Endothelial cell of umbilical vein (primary cell): ENCODE results near the gene ARHGEF16. TPM values are rescaled to one million over a fixed set of nuclear protein-coding genes. Genes with fewer than 3 reads are reported as not detected.

ENCODE experiments used
- BruUV-seq: library from RNA; stranded (reverse); fragments of 400-500 nt; replicated peaks from 2 replicates; lab custom pipeline; 2021; lab: Mats Ljungman, UMichigan
- CTCF ChIA-PET: fragments of 300-600, 350-600 bp; sonication (Branson Sonifier 250); formaldehyde crosslinking; loops from one replicate; lab custom pipeline; 2021; ENCODE audit warnings: antibody characterized with exemption, inconsistent platforms; lab: Charles Lee
- POLR2A ChIA-PET: fragments of 300-600, 350-600 bp; sonication (Branson Sonifier 250); formaldehyde crosslinking; loops from one replicate; lab custom pipeline; 2021; ENCODE audit warnings: antibody characterized with exemption, inconsistent platforms; lab: Charles Lee
- DNase-seq: peaks from one replicate; pipeline ENCODE4 v3.0.0-alpha.2; 2011; ENCODE audit warnings: low read depth, low spot score
- FAIRE-seq: peaks from 2 replicates; lab custom pipeline; 2011; peaks lifted over from hg19 to GRCh38; lab: Jason Lieb, UNC
- H2AFZ ChIP-seq: 2 replicates; pipeline ENCODE4 v1.6.0; 2012; ENCODE audit warnings: low read depth, low read length, control low read depth, inconsistent platforms
- H3K27ac ChIP-seq: 2 replicates; pipeline ENCODE4 v1.5.1; 2011; ENCODE audit warnings: low read depth, mild to moderate bottlenecking, control low read depth, low read length, moderate library complexity; ENCODE audit not compliant: insufficient read depth
- H3K27me3 ChIP-seq, 2 experiments: 2 replicates each; pipeline versions ENCODE4 v1.6.0 to v1.6.1; 2011; ENCODE audit warnings: low read length in 2 of 2, mixed read lengths in 1 of 2; ENCODE audit not compliant: control insufficient read depth in 2 of 2, insufficient read depth in 2 of 2
- H3K36me3 ChIP-seq, 2 experiments: 2 replicates in 1 of 2; 3 replicates in 1 of 2; pipeline ENCODE4 v1.5.1; 2011; ENCODE audit warnings: low read length in 2 of 2, mild to moderate bottlenecking in 1 of 2, moderate library complexity in 1 of 2; ENCODE audit not compliant: control insufficient read depth in 2 of 2, insufficient read depth in 2 of 2; ENCODE audit errors: extremely low read depth in 1 of 2
- H3K4me1 ChIP-seq: 3 replicates; pipeline ENCODE4 v1.5.1; 2011; ENCODE audit warnings: mild to moderate bottlenecking, low read length; ENCODE audit not compliant: control insufficient read depth, insufficient read depth; ENCODE audit errors: extremely low read depth
- H3K4me2 ChIP-seq: 2 replicates; pipeline ENCODE4 v1.6.1; 2011; ENCODE audit warnings: low read length, control low read depth, mixed read lengths; ENCODE audit not compliant: insufficient read depth
- H3K4me3 ChIP-seq, 3 experiments: fragments of 200-600 bp in 1 of 3; sonication (generic), shearing (Covaris generic) in 1 of 3; replicated peaks in 1 of 3; 2 replicates each; pipeline ENCODE4 v1.5.1; 2011 to 2016; ENCODE audit warnings: control low read depth in 3 of 3, low read length in 3 of 3, mild to moderate bottlenecking in 2 of 3, inconsistent platforms in 1 of 3, low read depth in 1 of 3, moderate library complexity in 1 of 3; ENCODE audit not compliant: insufficient read depth in 1 of 3
- H3K79me2 ChIP-seq: 2 replicates; pipeline ENCODE4 v1.6.0; 2012; ENCODE audit warnings: low read length, inconsistent platforms; ENCODE audit not compliant: control insufficient read depth, insufficient read depth
- H3K9ac ChIP-seq: replicated peaks from 2 replicates; pipeline ENCODE3; 2011; ENCODE audit warnings: low read length, control low read depth; ENCODE audit not compliant: insufficient read depth; ENCODE audit errors: extremely low read depth
- H3K9me1 ChIP-seq: replicated peaks from 3 replicates; pipeline ENCODE4 v1.6.0; 2011; ENCODE audit warnings: mild to moderate bottlenecking, low read length; ENCODE audit not compliant: control insufficient read depth, insufficient read depth; ENCODE audit errors: extremely low read depth
- H3K9me3 ChIP-seq: replicated peaks from 2 replicates; pipeline ENCODE4 v1.5.1; 2012; ENCODE audit warnings: low read length, inconsistent platforms; ENCODE audit not compliant: control insufficient read depth, insufficient read depth
- H4K20me1 ChIP-seq: replicated peaks from 2 replicates; pipeline ENCODE3; 2011; ENCODE audit warnings: mild to moderate bottlenecking, low read length; ENCODE audit not compliant: control insufficient read depth, insufficient read depth; ENCODE audit errors: extremely low read depth
- CTCF ChIP-seq, 2 donors: IDR thresholded peaks; 1 replicate in 1 of 2; 2 replicates in 1 of 2; pipeline ENCODE4 v1.5.1; 2011; ENCODE audit warnings: low read length in 2 of 2, mild to moderate bottlenecking in 2 of 2, moderate library complexity in 2 of 2, control low read depth in 1 of 2, inconsistent platforms in 1 of 2, low read depth in 1 of 2; ENCODE audit not compliant: insufficient read depth in 1 of 2; ENCODE audit errors: extremely low read depth in 1 of 2
- EZH2 ChIP-seq: IDR thresholded peaks from 2 replicates; pipeline ENCODE4 v1.6.1; 2012; ENCODE audit warnings: borderline replicate concordance, low read depth, mild to moderate bottlenecking, moderate library complexity, low read length, inconsistent platforms; ENCODE audit not compliant: severe bottlenecking
- FOS ChIP-seq: IDR thresholded peaks from 2 replicates; pipeline ENCODE4 v1.6.1; 2011; ENCODE audit warnings: mild to moderate bottlenecking, low read length, moderate library complexity, borderline replicate concordance; ENCODE audit not compliant: insufficient read depth
- GATA2 ChIP-seq: IDR thresholded peaks from 2 replicates; pipeline ENCODE4 v1.7.0; 2011; ENCODE audit warnings: low read depth, mild to moderate bottlenecking, moderate library complexity, mixed read lengths, low read length; ENCODE audit not compliant: insufficient read length, insufficient read depth
- JUN ChIP-seq: IDR thresholded peaks from 2 replicates; pipeline ENCODE4 v1.6.1; 2011; ENCODE audit warnings: borderline replicate concordance, low read depth; ENCODE audit not compliant: insufficient read length, insufficient read depth
- MAX ChIP-seq: IDR thresholded peaks from 2 replicates; pipeline ENCODE4 v1.6.1; 2011; ENCODE audit not compliant: insufficient read depth, insufficient read length
- MYC ChIP-seq: IDR thresholded peaks from one replicate; pipeline ENCODE4 v1.6.1; 2011; ENCODE audit warnings: mild to moderate bottlenecking, low read depth, low read length
- POLR2A ChIP-seq: IDR thresholded peaks from 2 replicates; pipeline ENCODE4 v1.6.1; 2012; ENCODE audit warnings: low read depth, mild to moderate bottlenecking, control low read depth, low read length
- POLR2AphosphoS5 ChIP-seq: IDR thresholded peaks from 2 replicates; pipeline ENCODE4 v1.6.1; 2012; ENCODE audit warnings: low read depth, mild to moderate bottlenecking, control low read depth, low read length, moderate library complexity; ENCODE audit not compliant: insufficient read depth
- dilution Hi-C: fragments of 300-500 bp; cut with MboI; formaldehyde crosslinking; loops from one replicate; pipeline ENCODE4 v1.15.0; 2019; ENCODE audit warnings: low sequenced_read_pairs; ENCODE audit not compliant: extremely low pct_ligation_motif_present
- intact Hi-C: fragments of 100-400 bp; cut with micrococcal nuclease; formaldehyde crosslinking; loops from one replicate; pipeline ENCODE4 v1.10.0; 2022
- polyA plus RNA-seq, 4 experiments: library from polyadenylated mRNA; depleted of rRNA in 3 of 4; stranded (reverse) in 3 of 4; unstranded in 1 of 4; fragments of >200 nt; gene quantifications; 2 replicates each; pipeline versions ENCODE4 v1.2.1 to v1.2.3, GENCODE V29; 2011 to 2012; ENCODE audit warnings: missing spikeins in 1 of 4
- total RNA-seq: library from RNA; stranded (reverse); gene quantifications from 2 replicates; pipeline ENCODE4 v1.2.3, GENCODE V29; 2021

ARHGEF16 gene
- total and polyA plus RNA-seq, 2 donors (not counting 3 experiments of a cell fraction or from before 2014, with no cell fraction given), result 0.52 to 1.3 TPM

DNA sequence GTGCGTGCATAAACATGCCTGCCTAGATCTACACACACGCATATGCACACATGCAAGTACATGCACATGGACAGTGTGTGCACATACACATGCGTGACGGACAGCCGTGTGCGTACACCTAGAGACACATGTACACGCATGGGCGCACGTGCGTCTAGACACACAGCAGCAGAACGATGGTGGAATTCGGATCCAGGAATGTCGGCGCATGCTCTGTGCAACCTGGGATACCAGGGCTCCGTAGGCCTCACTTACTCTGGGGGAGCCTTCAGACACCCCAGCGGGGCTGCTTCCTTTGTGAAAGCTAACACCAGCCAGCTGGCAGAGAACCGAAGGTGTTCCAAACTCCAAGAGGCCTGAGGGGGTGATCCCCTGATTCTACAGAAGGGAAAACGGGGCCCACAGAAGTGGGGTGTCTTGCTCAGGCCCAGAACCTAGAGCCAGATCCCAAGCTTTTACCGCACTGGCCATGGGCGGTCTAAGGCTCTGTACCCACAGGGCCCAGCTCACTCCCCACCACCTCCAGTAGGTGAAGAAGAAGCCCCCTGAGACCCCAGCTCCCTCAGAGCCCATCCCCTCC lies 27.4 kb upstream of the ARHGEF16 start:
- Histone ChIP-seq H3K36me3 (no peaks in the 10 kb centered on the region), H3K4me3 (no peak overlapping the region), H3K27me3 (no peaks in the 10 kb centered on the region), H3K27ac (no peak overlapping the region), H3K9me1 (no peaks in the 10 kb centered on the region), H4K20me1 (no peaks in the 10 kb centered on the region), H3K9ac (no peak overlapping the region), H3K9me3 (no peaks in the 10 kb centered on the region), H3K4me1 (no peaks in the 10 kb centered on the region), H3K4me2 (no peak overlapping the region), H2AFZ (no peak overlapping the region), H3K79me2 (no peaks in the 10 kb centered on the region)
- TF ChIP-seq CTCF (IDR thresholded peaks at IDR 0.05; ENCODE audit: extremely low read depth in 1 of 2, insufficient read depth in 1 of 2, low read depth in 1 of 2, low read length in 2 of 2) (no peak), FOS (no peak), EZH2 (no peak), MYC (no peak), GATA2 (no peak), JUN (no peak), POLR2AphosphoS5 (no peak), MAX (no peak), POLR2A (no peak)
- ChIA-PET CTCF (no interaction called here), POLR2A (no interaction called here)
- BruUV-seq, result no TSS peak
- dilution Hi-C loops, result no loop called here
- DNase-seq (no peak), FAIRE-seq (no peak)
- intact Hi-C loops, result loop anchor here (10.0 kb wide), 1 partner anchor 1232 kb away; the partner anchor contains the start of gene FAAP20
